Measurements from ENCODE around the gene MAST3.

The MAST3 gene

GRCh38 chr19:18097217-18097992 lies at the start of gene MAST3:
Gene MAST3, plus strand, starts transcription at chr19:18097778. Its CDS starts 15 bp downstream, at chr19:18097793.
- DNase-seq (ENCODE audit: low spot score) (peak; percentile 29), FAIRE-seq (no peak)

GRCh38 chr19:18049385-18049784 lies 48.2 kb upstream of the MAST3 start:
- FAIRE-seq (no peak), DNase-seq (ENCODE audit: low spot score) (no peak)

GRCh38 chr19:18051887-18052286 lies 45.7 kb upstream of the MAST3 start:
- DNase-seq (ENCODE audit: low spot score) (no peak), FAIRE-seq (no peak)

GRCh38 chr19:18053576-18054219 lies 43.9 kb upstream of the MAST3 start:
- DNase-seq (ENCODE audit: low spot score) (no peak), FAIRE-seq (no peak)

- DNase-seq (ENCODE audit: low spot score) (no peak), FAIRE-seq (no peak)
Measured at GRCh38 chr19:18055967-18056366, 41.6 kb upstream of the MAST3 start.

GRCh38 chr19:18057557-18057956 lies 40.0 kb upstream of the MAST3 start:
- no peak for FAIRE-seq
- no peak for DNase-seq (ENCODE audit: low spot score)

GRCh38 chr19:18058208-18059009 lies 39.2 kb upstream of the MAST3 start:
- DNase-seq (ENCODE audit: low spot score) (peak; percentile 51), FAIRE-seq (no peak)

- FAIRE-seq (no peak), DNase-seq (ENCODE audit: low spot score) (no peak)
Measured at GRCh38 chr19:18059297-18059696, 38.3 kb upstream of the MAST3 start.

GRCh38 chr19:18059902-18060301 lies 37.7 kb upstream of the MAST3 start:
- FAIRE-seq (no peak), DNase-seq (ENCODE audit: low spot score) (no peak)

- no peak for DNase-seq (ENCODE audit: low spot score)
- FAIRE-seq, result no peak
Measured at GRCh38 chr19:18060472-18060871, 37.1 kb upstream of the MAST3 start.

GRCh38 chr19:18062028-18062427 lies 35.5 kb upstream of the MAST3 start:
- no peak for FAIRE-seq
- DNase-seq (ENCODE audit: low spot score), result no peak

GRCh38 chr19:18063463-18063862 lies 34.1 kb upstream of the MAST3 start:
- DNase-seq (ENCODE audit: low spot score) (no peak), FAIRE-seq (no peak)

GRCh38 chr19:18065173-18065495 lies 32.4 kb upstream of the MAST3 start:
- FAIRE-seq (no peak), DNase-seq (ENCODE audit: low spot score) (no peak)

GRCh38 chr19:18068395-18068794 lies 29.2 kb upstream of the MAST3 start:
- FAIRE-seq, result no peak
- no peak for DNase-seq (ENCODE audit: low spot score)

- FAIRE-seq (no peak), DNase-seq (ENCODE audit: low spot score) (no peak)
Measured at GRCh38 chr19:18069383-18069782, 28.2 kb upstream of the MAST3 start.

- FAIRE-seq (no peak), DNase-seq (ENCODE audit: low spot score) (no peak)
Measured at GRCh38 chr19:18070181-18070580, 27.4 kb upstream of the MAST3 start.

- DNase-seq (ENCODE audit: low spot score), result no peak
- no peak for FAIRE-seq
Measured at GRCh38 chr19:18072335-18072734, 25.2 kb upstream of the MAST3 start.

- DNase-seq (ENCODE audit: low spot score), result no peak
- FAIRE-seq, result no peak
Measured at GRCh38 chr19:18073197-18073596, 24.4 kb upstream of the MAST3 start.

GRCh38 chr19:18074192-18074591 lies 23.4 kb upstream of the MAST3 start:
- FAIRE-seq, result no peak

GRCh38 chr19:18083929-18084684 lies 13.5 kb upstream of the MAST3 start:
- FAIRE-seq, result no peak

More at GRCh38 chr19:18074192-18074591, 23.4 kb upstream of the MAST3 start:
- no peak for DNase-seq (ENCODE audit: low spot score)

GRCh38 chr19:18085702-18086457 lies 11.7 kb upstream of the MAST3 start:
- DNase-seq (ENCODE audit: low spot score) (no peak), FAIRE-seq (no peak)

More at GRCh38 chr19:18083929-18084684, 13.5 kb upstream of the MAST3 start:
- DNase-seq (ENCODE audit: low spot score), result no peak
